GM23338 (cell line): Measurements from ENCODE around the gene ABCA4. TPM values are rescaled to one million over a fixed set of nuclear protein-coding genes. Genes with fewer than 3 reads are reported as not detected.

Source experiments
- ATAC-seq: fragments of 200-7000 bp; cut with Tn5 transposase; 3 replicates; pipeline ENCODE4 v1.9.1; 2020
- DNase-seq: peaks from one replicate; pipeline ENCODE4 v3.0.0-alpha.2; 2015; ENCODE audit warnings: low spot score
- H2AFZ ChIP-seq: fragments of 200-600 bp; sonication (generic); 2 replicates; pipeline ENCODE4 v1.8.0; 2016; ENCODE audit warnings: antibody characterized with exemption, mild to moderate bottlenecking, moderate library complexity
- H3F3A ChIP-seq: fragments of 200-600 bp; sonication (generic); replicated peaks from 2 replicates; pipeline ENCODE4 v1.8.0; 2017; ENCODE audit warnings: antibody characterized with exemption, mixed run types, low read depth
- H3K27ac ChIP-seq: fragments of 200-600 bp; sonication (generic); 2 replicates; pipeline ENCODE4 v1.6.1; 2016; ENCODE audit warnings: low read depth
- H3K27me3 ChIP-seq: fragments of 200-600 bp; sonication (generic); 2 replicates; pipeline ENCODE4 v1.8.0; 2016; ENCODE audit warnings: mild to moderate bottlenecking, mixed run types, moderate library complexity; ENCODE audit not compliant: insufficient read depth
- H3K36me3 ChIP-seq: fragments of 200-600 bp; sonication (generic); 2 replicates; pipeline ENCODE4 v1.8.0; 2016; ENCODE audit warnings: mild to moderate bottlenecking; ENCODE audit not compliant: insufficient read depth
- H3K4me1 ChIP-seq: fragments of 200-600 bp; sonication (generic); 2 replicates; pipeline ENCODE4 v1.8.0; 2016; ENCODE audit warnings: mild to moderate bottlenecking, moderate library complexity; ENCODE audit not compliant: insufficient read depth
- H3K4me2 ChIP-seq: fragments of 200-600 bp; sonication (generic); 2 replicates; pipeline ENCODE4 v1.7.1; 2017; ENCODE audit warnings: mixed run types
- H3K4me3 ChIP-seq: fragments of 200-600 bp; sonication (generic); 2 replicates; pipeline ENCODE4 v1.6.1; 2016; ENCODE audit warnings: mixed run types
- H3K79me2 ChIP-seq: fragments of 200-600 bp; sonication (generic); replicated peaks from 2 replicates; pipeline ENCODE4 v1.8.0; 2017; ENCODE audit warnings: mild to moderate bottlenecking; ENCODE audit not compliant: insufficient read depth
- H3K9me2 ChIP-seq: fragments of 200-600 bp; sonication (generic); 2 replicates; pipeline ENCODE4 v1.8.0; 2017; ENCODE audit not compliant: insufficient read depth
- H4K20me1 ChIP-seq: fragments of 200-600 bp; sonication (generic); replicated peaks from 2 replicates; pipeline ENCODE4 v1.8.0; 2017; ENCODE audit warnings: mild to moderate bottlenecking; ENCODE audit not compliant: insufficient read depth
- H3K27ac Mint-ChIP-seq: 2 replicates; pipeline ENCODE4 v1.8.0; 2020; ENCODE audit warnings: inconsistent platforms, mild to moderate bottlenecking, moderate library complexity, mixed read lengths
- H3K27me3 Mint-ChIP-seq: 3 replicates; pipeline ENCODE4 v1.8.0; 2022; ENCODE audit warnings: low read depth, mild to moderate bottlenecking, moderate library complexity, mixed read lengths, inconsistent platforms; ENCODE audit not compliant: insufficient read depth, poor library complexity
- H3K36me3 Mint-ChIP-seq: 3 replicates; pipeline ENCODE4 v1.8.0; 2021; ENCODE audit warnings: low read depth, mild to moderate bottlenecking, inconsistent platforms, moderate library complexity, mixed read lengths
- H3K4me1 Mint-ChIP-seq: 3 replicates; pipeline ENCODE4 v1.8.0; 2020; ENCODE audit warnings: mild to moderate bottlenecking, inconsistent platforms, mixed read lengths
- H3K4me3 Mint-ChIP-seq: 3 replicates; pipeline ENCODE4 v1.8.0; 2021; ENCODE audit warnings: moderate library complexity, mild to moderate bottlenecking, inconsistent platforms, mixed read lengths
- H3K9me3 Mint-ChIP-seq: 3 replicates; pipeline ENCODE4 v1.8.0; 2020; ENCODE audit warnings: moderate library complexity, mild to moderate bottlenecking, inconsistent platforms, mixed read lengths
- CREB1 ChIP-seq: fragments of 250-450 bp; sonication (Bioruptor Pico); IDR thresholded peaks from 2 replicates; pipeline ENCODE4 v1.5.0; 2020; ENCODE audit warnings: low read depth, mild to moderate bottlenecking, moderate library complexity
- EZH2 ChIP-seq: fragments of 200-600 bp; sonication (generic); IDR thresholded peaks from one replicate; pipeline ENCODE4 v1.8.0; 2017; ENCODE audit warnings: antibody characterized with exemption, mild to moderate bottlenecking, low read depth; ENCODE audit not compliant: unreplicated experiment
- EZH2phosphoT487 ChIP-seq: fragments of 200-600 bp; sonication (generic); IDR thresholded peaks from one replicate; pipeline ENCODE4 v1.8.1; 2018; ENCODE audit warnings: antibody characterized with exemption; ENCODE audit not compliant: unreplicated experiment
- JUNB ChIP-seq: IDR thresholded peaks from one replicate; pipeline ENCODE4 v1.6.1; 2016; ENCODE audit warnings: antibody characterized with exemption; ENCODE audit not compliant: unreplicated experiment
- NANOG ChIP-seq: IDR thresholded peaks from 2 replicates; pipeline ENCODE4 v1.6.1; 2016; ENCODE audit warnings: antibody characterized with exemption, borderline replicate concordance
- POLR2AphosphoS5 ChIP-seq: IDR thresholded peaks from 2 replicates; pipeline ENCODE4 v1.6.1; 2016; ENCODE audit warnings: antibody characterized with exemption, low read depth
- STAT1 ChIP-seq: IDR thresholded peaks from one replicate; pipeline ENCODE4 v1.6.1; 2016; ENCODE audit warnings: antibody characterized with exemption; ENCODE audit not compliant: unreplicated experiment
- ZNF114 ChIP-seq: fragments of 250-450 bp; sonication (Bioruptor Pico); IDR thresholded peaks from 2 replicates; pipeline ENCODE4 v1.5.0; 2020; ENCODE audit warnings: mild to moderate bottlenecking, moderate library complexity
- ZNF331 ChIP-seq: fragments of 250-450 bp; sonication (Bioruptor Pico); IDR thresholded peaks from 2 replicates; pipeline ENCODE4 v1.5.0; 2020; ENCODE audit warnings: low read depth, mild to moderate bottlenecking, moderate library complexity
- polyA plus RNA-seq: library from polyadenylated mRNA; unstranded; fragments of >200 nt; fragmentation: Nextera tagmentation; extraction: Ambion mirVana; gene quantifications from 2 replicates; pipeline ENCODE4 v1.2.1, GENCODE V29; 2016
- total RNA-seq: library from RNA; depleted of rRNA; stranded (reverse); fragments of >200 nt; shearing (Covaris generic); gene quantifications from 2 replicates; pipeline ENCODE4 v1.2.3, GENCODE V29; 2014
- TF ChIP-seq, protein P1 (sequence below): fragments of 250-450 bp; sonication (Bioruptor Pico); IDR thresholded peaks from 2 replicates; pipeline ENCODE4 v1.5.0; 2020; ENCODE audit warnings: mild to moderate bottlenecking, moderate library complexity
- TF ChIP-seq, protein P2 (sequence below): IDR thresholded peaks from one replicate; pipeline ENCODE4 v1.6.1; 2018; ENCODE audit warnings: antibody characterized with exemption; ENCODE audit not compliant: unreplicated experiment
- TF ChIP-seq, protein P3 (sequence below), 2 experiments: fragments of 200-600 bp in 1 of 2; sonication (generic) in 1 of 2; conservative IDR thresholded peaks; 2 replicates each; pipeline versions ENCODE4 v1.5.1 to v1.6.1; 2016 to 2017; ENCODE audit warnings: antibody characterized with exemption in 2 of 2, low read depth in 2 of 2, mild to moderate bottlenecking in 2 of 2, moderate library complexity in 1 of 2
- TF ChIP-seq, protein P4 (sequence below): IDR thresholded peaks from 2 replicates; pipeline ENCODE4 v1.6.1; 2016; ENCODE audit warnings: antibody characterized with exemption

ABCA4 gene
- total and polyA plus RNA-seq, 2 experiments from 2014 or later = not detected

DNA sequence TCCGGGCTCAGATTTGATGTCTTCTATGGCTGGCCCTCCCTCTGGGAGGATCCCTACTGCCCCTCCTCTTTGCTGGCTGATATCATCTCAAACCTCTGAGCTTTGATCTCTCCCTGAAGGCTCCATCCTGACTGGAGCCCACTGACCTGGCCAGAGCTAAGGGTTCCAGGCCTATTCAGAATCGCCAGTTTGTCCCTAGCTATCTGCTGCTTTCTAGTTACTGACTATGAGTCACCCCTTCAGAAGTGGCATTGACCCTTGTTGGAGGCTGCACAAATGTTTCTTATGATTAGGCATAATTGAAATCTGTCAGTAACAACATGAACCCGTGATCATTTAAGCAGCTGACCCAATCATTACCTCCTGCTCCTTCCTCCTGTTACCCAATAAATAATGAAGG is 87.1 kb downstream of the ABCA4 start:
- no peak for ATAC-seq
- H3K4me1 Mint-ChIP-seq = peaks cover 14% of the 10 kb centered on the region

More for the DNA sequence above, 87.1 kb downstream of the ABCA4 start:
- no peak overlapping the region for H3K27ac Mint-ChIP-seq
- peaks cover 5% of the 10 kb centered on the region for H3K27me3 Mint-ChIP-seq
- no peak overlapping the region for H3K27ac ChIP-seq
- no peak overlapping the region for H3K4me3 ChIP-seq
- no peaks in the 10 kb centered on the region for H3K36me3 ChIP-seq
- no peaks in the 10 kb centered on the region for H3K9me3 Mint-ChIP-seq
- no peaks in the 10 kb centered on the region for H3K9me2 ChIP-seq
- TF ChIP-seq NANOG (no peak), JUNB (no peak), CREB1 (CRISPR knock-in tag) (no peak), POLR2AphosphoS5 (no peak), EZH2 (no peak), ZNF114 (CRISPR knock-in tag) (no peak), STAT1 (no peak), EZH2phosphoT487 (no peak), ZNF331 (no peak)
- TF ChIP-seq, protein P1, sequence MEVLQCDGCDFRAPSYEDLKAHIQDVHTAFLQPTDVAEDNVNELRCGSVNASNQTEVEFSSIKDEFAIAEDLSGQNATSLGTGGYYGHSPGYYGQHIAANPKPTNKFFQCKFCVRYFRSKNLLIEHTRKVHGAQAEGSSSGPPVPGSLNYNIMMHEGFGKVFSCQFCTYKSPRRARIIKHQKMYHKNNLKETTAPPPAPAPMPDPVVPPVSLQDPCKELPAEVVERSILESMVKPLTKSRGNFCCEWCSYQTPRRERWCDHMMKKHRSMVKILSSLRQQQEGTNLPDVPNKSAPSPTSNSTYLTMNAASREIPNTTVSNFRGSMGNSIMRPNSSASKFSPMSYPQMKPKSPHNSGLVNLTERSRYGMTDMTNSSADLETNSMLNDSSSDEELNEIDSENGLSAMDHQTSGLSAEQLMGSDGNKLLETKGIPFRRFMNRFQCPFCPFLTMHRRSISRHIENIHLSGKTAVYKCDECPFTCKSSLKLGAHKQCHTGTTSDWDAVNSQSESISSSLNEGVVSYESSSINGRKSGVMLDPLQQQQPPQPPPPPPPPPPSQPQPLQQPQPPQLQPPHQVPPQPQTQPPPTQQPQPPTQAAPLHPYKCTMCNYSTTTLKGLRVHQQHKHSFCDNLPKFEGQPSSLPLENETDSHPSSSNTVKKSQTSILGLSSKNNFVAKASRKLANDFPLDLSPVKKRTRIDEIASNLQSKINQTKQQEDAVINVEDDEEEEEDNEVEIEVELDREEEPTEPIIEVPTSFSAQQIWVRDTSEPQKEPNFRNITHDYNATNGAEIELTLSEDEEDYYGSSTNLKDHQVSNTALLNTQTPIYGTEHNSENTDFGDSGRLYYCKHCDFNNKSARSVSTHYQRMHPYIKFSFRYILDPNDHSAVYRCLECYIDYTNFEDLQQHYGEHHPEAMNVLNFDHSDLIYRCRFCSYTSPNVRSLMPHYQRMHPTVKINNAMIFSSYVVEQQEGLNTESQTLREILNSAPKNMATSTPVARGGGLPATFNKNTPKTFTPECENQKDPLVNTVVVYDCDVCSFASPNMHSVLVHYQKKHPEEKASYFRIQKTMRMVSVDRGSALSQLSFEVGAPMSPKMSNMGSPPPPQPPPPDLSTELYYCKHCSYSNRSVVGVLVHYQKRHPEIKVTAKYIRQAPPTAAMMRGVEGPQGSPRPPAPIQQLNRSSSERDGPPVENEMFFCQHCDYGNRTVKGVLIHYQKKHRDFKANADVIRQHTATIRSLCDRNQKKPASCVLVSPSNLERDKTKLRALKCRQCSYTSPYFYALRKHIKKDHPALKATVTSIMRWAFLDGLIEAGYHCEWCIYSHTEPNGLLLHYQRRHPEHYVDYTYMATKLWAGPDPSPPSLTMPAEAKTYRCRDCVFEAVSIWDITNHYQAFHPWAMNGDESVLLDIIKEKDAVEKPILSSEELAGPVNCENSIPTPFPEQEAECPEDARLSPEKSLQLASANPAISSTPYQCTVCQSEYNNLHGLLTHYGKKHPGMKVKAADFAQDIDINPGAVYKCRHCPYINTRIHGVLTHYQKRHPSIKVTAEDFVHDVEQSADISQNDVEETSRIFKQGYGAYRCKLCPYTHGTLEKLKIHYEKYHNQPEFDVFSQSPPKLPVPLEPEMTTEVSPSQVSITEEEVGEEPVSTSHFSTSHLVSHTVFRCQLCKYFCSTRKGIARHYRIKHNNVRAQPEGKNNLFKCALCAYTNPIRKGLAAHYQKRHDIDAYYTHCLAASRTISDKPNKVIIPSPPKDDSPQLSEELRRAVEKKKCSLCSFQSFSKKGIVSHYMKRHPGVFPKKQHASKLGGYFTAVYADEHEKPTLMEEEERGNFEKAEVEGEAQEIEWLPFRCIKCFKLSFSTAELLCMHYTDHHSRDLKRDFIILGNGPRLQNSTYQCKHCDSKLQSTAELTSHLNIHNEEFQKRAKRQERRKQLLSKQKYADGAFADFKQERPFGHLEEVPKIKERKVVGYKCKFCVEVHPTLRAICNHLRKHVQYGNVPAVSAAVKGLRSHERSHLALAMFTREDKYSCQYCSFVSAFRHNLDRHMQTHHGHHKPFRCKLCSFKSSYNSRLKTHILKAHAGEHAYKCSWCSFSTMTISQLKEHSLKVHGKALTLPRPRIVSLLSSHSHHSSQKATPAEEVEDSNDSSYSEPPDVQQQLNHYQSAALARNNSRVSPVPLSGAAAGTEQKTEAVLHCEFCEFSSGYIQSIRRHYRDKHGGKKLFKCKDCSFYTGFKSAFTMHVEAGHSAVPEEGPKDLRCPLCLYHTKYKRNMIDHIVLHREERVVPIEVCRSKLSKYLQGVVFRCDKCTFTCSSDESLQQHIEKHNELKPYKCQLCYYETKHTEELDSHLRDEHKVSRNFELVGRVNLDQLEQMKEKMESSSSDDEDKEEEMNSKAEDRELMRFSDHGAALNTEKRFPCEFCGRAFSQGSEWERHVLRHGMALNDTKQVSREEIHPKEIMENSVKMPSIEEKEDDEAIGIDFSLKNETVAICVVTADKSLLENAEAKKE (CRISPR knock-in tag) = no peak
- TF ChIP-seq, protein P2, sequence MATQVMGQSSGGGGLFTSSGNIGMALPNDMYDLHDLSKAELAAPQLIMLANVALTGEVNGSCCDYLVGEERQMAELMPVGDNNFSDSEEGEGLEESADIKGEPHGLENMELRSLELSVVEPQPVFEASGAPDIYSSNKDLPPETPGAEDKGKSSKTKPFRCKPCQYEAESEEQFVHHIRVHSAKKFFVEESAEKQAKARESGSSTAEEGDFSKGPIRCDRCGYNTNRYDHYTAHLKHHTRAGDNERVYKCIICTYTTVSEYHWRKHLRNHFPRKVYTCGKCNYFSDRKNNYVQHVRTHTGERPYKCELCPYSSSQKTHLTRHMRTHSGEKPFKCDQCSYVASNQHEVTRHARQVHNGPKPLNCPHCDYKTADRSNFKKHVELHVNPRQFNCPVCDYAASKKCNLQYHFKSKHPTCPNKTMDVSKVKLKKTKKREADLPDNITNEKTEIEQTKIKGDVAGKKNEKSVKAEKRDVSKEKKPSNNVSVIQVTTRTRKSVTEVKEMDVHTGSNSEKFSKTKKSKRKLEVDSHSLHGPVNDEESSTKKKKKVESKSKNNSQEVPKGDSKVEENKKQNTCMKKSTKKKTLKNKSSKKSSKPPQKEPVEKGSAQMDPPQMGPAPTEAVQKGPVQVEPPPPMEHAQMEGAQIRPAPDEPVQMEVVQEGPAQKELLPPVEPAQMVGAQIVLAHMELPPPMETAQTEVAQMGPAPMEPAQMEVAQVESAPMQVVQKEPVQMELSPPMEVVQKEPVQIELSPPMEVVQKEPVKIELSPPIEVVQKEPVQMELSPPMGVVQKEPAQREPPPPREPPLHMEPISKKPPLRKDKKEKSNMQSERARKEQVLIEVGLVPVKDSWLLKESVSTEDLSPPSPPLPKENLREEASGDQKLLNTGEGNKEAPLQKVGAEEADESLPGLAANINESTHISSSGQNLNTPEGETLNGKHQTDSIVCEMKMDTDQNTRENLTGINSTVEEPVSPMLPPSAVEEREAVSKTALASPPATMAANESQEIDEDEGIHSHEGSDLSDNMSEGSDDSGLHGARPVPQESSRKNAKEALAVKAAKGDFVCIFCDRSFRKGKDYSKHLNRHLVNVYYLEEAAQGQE = no peak
- TF ChIP-seq, protein P3, sequence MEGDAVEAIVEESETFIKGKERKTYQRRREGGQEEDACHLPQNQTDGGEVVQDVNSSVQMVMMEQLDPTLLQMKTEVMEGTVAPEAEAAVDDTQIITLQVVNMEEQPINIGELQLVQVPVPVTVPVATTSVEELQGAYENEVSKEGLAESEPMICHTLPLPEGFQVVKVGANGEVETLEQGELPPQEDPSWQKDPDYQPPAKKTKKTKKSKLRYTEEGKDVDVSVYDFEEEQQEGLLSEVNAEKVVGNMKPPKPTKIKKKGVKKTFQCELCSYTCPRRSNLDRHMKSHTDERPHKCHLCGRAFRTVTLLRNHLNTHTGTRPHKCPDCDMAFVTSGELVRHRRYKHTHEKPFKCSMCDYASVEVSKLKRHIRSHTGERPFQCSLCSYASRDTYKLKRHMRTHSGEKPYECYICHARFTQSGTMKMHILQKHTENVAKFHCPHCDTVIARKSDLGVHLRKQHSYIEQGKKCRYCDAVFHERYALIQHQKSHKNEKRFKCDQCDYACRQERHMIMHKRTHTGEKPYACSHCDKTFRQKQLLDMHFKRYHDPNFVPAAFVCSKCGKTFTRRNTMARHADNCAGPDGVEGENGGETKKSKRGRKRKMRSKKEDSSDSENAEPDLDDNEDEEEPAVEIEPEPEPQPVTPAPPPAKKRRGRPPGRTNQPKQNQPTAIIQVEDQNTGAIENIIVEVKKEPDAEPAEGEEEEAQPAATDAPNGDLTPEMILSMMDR (conservative IDR thresholded peaks at IDR 0.05; ENCODE audit: low read depth in 2 of 2) = no peak
- TF ChIP-seq, protein P4, sequence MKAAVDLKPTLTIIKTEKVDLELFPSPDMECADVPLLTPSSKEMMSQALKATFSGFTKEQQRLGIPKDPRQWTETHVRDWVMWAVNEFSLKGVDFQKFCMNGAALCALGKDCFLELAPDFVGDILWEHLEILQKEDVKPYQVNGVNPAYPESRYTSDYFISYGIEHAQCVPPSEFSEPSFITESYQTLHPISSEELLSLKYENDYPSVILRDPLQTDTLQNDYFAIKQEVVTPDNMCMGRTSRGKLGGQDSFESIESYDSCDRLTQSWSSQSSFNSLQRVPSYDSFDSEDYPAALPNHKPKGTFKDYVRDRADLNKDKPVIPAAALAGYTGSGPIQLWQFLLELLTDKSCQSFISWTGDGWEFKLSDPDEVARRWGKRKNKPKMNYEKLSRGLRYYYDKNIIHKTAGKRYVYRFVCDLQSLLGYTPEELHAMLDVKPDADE = no peak
- no peak overlapping the region for H3K4me2 ChIP-seq
- peaks cover 4% of the 10 kb centered on the region; the same call in 1 of the 2 replicates for H3K4me1 ChIP-seq
- no peak overlapping the region for H3K4me3 Mint-ChIP-seq
- no peak for DNase-seq
- H3K27me3 ChIP-seq = no peaks in the 10 kb centered on the region
- H2AFZ ChIP-seq = no peak overlapping the region
- H3K79me2 ChIP-seq = no peaks in the 10 kb centered on the region
- H4K20me1 ChIP-seq = no peaks in the 10 kb centered on the region
- H3F3A ChIP-seq = no peaks in the 10 kb centered on the region
- H3K36me3 Mint-ChIP-seq = no peaks in the 10 kb centered on the region
